ENCODE data around the gene VPS8.
A peak's percentile ranks its signal among the peaks of the same experiment; 100 is the strongest.

Gene VPS8

DNA sequence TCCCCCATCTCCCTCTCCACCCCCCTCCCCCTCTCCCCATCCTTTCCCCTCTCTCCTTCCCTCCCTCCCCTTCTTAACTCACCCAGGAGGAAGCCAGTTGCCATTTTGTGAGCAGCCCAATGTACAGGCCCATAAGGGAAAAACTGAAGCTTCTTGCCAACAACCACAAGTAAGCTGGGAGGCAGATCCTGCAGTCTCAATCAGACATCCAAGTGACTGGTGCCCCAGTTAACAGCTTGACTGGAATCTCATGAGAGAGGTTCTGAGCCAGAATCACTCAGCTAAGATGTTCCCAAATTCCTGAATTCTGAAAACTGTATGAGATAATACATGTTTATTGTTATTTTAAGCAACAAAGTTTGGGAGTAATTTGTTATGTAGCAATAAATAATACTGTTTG lies 250.2 kb downstream of the VPS8 start:
- TF ChIP-seq, protein P1, sequence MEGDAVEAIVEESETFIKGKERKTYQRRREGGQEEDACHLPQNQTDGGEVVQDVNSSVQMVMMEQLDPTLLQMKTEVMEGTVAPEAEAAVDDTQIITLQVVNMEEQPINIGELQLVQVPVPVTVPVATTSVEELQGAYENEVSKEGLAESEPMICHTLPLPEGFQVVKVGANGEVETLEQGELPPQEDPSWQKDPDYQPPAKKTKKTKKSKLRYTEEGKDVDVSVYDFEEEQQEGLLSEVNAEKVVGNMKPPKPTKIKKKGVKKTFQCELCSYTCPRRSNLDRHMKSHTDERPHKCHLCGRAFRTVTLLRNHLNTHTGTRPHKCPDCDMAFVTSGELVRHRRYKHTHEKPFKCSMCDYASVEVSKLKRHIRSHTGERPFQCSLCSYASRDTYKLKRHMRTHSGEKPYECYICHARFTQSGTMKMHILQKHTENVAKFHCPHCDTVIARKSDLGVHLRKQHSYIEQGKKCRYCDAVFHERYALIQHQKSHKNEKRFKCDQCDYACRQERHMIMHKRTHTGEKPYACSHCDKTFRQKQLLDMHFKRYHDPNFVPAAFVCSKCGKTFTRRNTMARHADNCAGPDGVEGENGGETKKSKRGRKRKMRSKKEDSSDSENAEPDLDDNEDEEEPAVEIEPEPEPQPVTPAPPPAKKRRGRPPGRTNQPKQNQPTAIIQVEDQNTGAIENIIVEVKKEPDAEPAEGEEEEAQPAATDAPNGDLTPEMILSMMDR (conservative IDR thresholded peaks at IDR 0.05; ENCODE audit: low read depth, low read length) = no peak
- no peak for DNase-seq (ENCODE audit: low read depth)
- no peak overlapping the region for H3K4me3 ChIP-seq (ENCODE audit: low read length)

DNA sequence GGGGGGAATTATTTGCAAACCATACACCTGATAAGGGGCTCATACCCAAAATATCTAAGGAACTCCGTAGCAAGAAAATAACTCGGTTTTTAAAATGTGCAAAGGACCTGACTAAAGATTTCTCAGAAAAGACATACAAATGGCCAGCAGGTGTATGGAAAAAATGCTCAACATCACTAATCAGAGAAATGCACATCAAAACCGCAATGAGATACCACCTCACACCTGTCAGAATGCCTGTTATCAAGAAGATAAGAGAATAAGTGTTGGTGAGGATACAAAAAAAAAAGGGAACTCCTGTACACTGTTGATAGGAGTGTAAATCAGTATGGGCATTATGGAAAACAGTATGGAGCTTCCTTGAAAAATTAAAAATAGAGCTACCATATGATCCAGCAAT lies 251.5 kb downstream of the VPS8 start:
- no peak overlapping the region for H3K4me3 ChIP-seq (ENCODE audit: low read length)
- no peak for DNase-seq (ENCODE audit: low read depth)
- TF ChIP-seq, protein P1 (conservative IDR thresholded peaks at IDR 0.05; ENCODE audit: low read depth, low read length) = no peak

DNA sequence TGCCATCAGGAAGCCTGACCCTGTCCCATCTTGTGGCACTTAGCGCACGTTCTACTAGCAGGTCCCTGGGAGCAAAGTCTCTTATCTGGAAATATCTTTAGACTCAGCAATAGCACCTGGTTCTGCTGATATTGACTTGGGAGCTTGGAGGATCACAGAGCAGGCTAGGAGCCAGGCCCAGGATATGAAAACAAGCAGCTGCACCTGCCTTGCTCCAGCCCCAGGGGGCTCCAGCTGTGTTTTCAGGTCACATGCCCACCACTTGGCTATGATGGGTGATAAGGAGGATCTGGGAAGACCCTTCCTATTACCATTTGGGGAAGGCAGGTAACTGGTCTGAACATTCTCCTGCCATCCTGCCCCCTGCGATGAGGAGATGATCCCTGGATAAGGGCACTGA lies 253.1 kb downstream of the VPS8 start:
- no peak overlapping the region for H3K4me3 ChIP-seq (ENCODE audit: low read length)
- TF ChIP-seq, protein P1 (conservative IDR thresholded peaks at IDR 0.05; ENCODE audit: low read depth, low read length) = no peak
- DNase-seq (ENCODE audit: low read depth) = no peak

DNA sequence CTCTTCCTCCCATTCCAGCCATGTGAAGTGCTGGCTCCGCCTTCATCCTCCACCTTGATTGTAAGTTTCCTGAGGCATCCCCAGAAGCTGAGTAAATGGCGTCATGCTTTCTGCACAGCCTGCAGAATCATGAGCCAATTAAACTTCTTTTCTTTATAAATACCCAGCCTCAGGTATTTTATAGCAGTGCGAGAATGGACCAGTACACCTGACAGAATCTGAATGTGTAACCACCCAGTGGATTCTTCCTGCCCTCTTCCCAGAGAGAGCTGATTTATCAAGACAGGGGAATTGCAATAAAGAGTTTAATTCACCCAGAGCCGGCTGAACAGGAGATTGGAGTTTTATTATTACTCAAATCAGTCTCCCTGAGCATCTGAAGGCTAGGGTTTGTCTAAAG lies 254.3 kb downstream of the VPS8 start:
- no peak overlapping the region for H3K4me3 ChIP-seq (ENCODE audit: low read length)
- TF ChIP-seq, protein P1 (conservative IDR thresholded peaks at IDR 0.05; ENCODE audit: low read depth, low read length) = no peak
- DNase-seq (ENCODE audit: low read depth) = no peak

DNA sequence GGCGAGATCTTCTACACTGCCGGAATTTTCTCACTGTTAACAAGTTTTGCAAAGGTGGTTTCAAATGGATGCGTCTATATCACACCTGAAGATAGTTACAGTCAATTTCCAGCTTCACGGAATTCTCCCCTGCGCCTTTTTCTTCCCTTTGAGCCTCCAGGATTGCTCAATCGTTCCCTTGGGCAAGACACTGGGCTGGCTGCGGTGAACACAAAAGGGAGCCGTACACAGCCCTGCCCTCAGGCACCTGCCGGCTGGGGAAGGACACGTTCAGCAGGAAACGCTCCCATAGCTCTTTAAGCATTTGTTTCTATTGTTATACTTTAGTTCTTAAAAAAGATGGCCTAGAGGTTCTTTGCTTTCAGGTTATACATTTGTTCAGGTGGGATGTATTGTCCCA lies 255.2 kb downstream of the VPS8 start:
- DNase-seq (ENCODE audit: low read depth) = no peak
- TF ChIP-seq, protein P1 (conservative IDR thresholded peaks at IDR 0.05; ENCODE audit: low read depth, low read length) = no peak
- H3K4me3 ChIP-seq (ENCODE audit: low read length) = no peak overlapping the region

DNA sequence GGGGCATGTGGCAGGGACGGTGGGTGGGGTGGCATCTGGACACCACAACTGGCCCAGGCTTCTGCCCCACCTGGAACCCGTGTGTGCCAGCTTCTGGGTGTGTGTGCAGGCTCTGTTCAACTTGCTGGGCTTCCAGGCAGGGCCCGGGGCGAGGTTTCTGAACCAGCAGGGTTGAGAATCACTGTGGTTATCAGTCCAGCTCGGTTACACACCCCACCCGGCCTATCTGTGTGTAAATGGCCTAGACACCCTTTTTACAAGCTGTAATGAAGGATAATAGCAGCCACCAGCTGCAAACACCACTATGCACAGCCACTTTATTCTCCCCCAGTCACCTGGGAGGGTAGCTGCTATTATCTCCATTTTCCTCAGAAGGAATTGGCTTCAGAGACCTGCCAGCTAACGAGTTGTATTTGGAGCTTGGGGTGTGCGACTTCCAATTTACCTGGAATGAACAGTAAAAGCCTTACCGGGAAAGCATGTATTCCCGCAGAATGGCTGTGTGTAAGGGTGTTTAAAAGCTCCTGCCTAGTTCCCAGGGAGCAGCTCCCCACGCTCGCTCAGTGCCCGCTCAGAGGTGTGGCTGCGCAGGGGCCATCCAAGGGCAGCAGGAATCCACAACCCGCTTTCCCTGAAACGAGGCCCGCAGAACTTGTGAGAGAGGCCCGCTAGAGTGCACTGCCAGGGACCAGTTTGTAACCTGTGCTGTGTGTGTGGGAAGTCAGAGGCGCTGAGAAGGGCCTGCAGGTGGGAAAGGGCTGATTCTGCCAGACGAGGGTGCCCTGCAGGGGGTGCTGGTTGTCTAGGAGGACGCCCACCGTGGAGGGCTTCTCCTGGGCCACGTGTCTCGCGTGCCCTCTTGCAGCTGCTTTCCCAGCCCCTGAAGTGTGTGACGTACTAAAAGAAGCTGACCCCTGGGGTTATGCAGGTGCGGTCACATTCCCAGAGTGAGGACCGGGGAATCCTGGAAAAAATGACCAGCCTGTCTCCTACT lies 257.4 kb downstream of the VPS8 start:
- no peak for DNase-seq (ENCODE audit: low read depth)
- no peak overlapping the region for H3K4me3 ChIP-seq (ENCODE audit: low read length)
- TF ChIP-seq, protein P1 (conservative IDR thresholded peaks at IDR 0.05; ENCODE audit: low read depth, low read length) = peak; percentile 28

All from retinal pigment epithelial cell (primary cell).